GM12875 (cell line): Measurements from ENCODE around the gene MAT2A.

ENCODE experiments used
- H3K4me3 ChIP-seq: one replicate; pipeline ENCODE4 v1.5.1; 2011; ENCODE audit warnings: low read depth, low read length, control low read depth
- TF ChIP-seq, protein P1 (sequence below): IDR thresholded peaks from 2 replicates; pipeline ENCODE4 v1.5.1; 2011; ENCODE audit warnings: low read depth, mild to moderate bottlenecking, control low read depth, inconsistent platforms, low read length, moderate library complexity, borderline replicate concordance; ENCODE audit not compliant: insufficient read depth

The MAT2A gene

DNA sequence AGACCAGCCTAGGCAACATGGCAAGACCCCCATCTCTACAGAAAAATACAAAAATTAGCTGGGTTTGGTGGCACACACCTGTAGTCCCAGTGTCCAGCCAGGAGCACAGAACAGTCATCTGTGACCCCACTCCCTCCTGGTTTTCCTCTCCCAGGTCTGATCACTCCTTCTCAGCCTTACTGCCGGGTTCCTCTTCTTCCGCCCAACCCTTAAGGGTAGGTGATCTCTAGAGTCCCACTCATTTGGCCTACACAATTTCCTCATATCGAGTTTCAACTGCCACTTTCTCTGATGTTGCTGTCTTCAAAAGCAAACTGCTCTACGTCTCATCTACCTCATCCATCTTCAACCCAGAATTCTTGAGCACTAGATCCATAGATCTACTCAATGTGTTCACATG is 13.4 kb upstream of the MAT2A start:
- TF ChIP-seq, protein P1, sequence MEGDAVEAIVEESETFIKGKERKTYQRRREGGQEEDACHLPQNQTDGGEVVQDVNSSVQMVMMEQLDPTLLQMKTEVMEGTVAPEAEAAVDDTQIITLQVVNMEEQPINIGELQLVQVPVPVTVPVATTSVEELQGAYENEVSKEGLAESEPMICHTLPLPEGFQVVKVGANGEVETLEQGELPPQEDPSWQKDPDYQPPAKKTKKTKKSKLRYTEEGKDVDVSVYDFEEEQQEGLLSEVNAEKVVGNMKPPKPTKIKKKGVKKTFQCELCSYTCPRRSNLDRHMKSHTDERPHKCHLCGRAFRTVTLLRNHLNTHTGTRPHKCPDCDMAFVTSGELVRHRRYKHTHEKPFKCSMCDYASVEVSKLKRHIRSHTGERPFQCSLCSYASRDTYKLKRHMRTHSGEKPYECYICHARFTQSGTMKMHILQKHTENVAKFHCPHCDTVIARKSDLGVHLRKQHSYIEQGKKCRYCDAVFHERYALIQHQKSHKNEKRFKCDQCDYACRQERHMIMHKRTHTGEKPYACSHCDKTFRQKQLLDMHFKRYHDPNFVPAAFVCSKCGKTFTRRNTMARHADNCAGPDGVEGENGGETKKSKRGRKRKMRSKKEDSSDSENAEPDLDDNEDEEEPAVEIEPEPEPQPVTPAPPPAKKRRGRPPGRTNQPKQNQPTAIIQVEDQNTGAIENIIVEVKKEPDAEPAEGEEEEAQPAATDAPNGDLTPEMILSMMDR: no peak
- no peak overlapping the region for H3K4me3 ChIP-seq

DNA sequence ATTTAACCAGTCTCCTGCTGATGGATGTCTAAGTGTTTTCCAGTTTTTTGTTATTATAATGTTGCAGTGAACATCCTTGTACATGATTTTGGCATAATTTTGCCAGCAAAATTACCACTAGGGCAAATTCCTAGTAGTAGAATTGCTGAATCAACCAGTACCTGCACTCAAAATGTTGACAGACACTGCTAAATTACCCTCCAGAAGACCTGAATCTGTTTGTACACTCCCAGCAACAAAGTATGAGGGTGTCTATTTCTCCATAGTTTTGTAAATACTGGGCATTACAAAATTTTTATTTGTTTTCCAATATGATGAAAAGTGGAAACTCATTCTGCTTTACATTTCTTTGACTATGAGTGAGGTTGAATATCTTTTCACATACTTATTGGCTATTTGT is 11.2 kb upstream of the MAT2A start:
- TF ChIP-seq, protein P1: no peak

DNA sequence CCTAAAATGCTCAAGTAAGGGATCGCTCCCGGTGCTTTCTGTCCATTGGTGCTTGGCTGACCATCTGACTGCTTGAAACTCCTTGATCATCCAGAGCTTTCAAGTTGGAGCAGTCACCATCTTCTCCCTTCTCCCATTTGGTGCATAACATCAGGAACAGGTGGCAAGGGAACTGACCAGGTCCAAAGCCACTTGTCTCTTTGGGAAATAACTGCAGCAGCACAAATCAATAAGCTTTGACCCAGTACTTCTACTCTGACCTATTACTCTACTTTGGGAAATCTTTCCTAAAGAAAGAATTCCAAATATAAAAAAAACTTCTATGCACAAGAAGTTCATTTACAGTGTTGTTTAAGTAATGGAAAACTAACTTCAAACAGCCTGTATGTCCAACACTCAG is 10.6 kb upstream of the MAT2A start:
- H3K4me3 ChIP-seq: no peak overlapping the region
- TF ChIP-seq, protein P1: no peak

More for the DNA sequence above, 11.2 kb upstream of the MAT2A start:
- H3K4me3 ChIP-seq: no peak overlapping the region

DNA sequence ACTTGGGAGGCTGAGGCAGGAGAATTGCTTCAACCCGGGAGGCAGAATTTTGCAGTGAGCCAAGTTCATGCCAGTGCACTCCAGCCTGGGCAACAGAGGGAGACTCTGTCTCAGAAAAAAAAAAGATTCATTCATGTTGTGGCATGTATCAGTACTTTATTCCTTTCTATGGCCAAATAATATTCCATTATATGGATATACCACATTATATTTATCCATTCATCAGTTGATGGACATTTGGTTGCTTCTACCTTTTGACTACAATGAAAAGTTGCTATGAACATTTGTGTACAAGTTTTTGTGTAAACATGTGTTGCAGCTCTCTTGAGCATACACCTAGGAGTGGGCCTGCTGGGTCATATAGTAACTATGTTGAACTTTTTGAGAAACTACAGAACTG is 9.2 kb upstream of the MAT2A start:
- no peak overlapping the region for H3K4me3 ChIP-seq
- TF ChIP-seq, protein P1: no peak

DNA sequence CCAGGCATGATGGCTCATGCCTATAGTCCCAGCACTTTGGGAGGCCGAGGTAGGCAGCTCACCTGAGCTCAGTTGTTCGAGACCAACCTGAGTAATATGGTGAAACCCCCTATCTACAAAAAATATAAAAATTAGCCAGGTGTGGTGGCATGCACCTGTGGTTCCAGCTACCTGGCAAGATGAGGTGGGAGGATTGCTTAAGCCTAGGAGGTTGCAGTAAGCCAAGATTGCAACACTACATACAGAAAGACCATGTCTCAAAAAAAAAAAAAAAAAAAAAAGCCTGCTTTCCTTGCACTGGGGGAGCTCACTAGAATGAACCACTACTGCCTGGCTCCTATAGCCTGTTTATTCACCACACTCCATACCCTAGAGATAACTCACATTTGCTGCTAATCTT is 7.4 kb upstream of the MAT2A start:
- TF ChIP-seq, protein P1: no peak
- no peak overlapping the region for H3K4me3 ChIP-seq

DNA sequence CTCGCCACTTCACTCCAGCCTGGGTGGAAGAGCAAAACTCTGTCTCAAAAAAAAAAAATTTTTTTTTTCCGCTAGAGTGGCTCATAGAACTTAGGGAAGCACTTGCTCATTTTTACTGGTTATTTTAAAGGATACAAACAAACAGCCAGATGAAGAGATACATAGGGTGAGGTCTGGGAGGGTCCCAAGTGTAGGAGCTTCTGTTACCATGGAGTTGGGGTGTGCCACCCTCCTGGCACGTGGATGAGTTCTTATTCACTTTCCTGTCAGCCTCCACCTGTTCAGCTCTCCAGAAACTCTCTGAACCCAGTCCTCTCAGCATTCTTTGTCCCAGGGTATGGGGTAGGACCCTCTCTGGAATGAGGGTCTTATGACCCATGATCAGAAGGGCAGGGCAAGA is 4.9 kb upstream of the MAT2A start:
- no peak overlapping the region for H3K4me3 ChIP-seq
- TF ChIP-seq, protein P1: no peak

DNA sequence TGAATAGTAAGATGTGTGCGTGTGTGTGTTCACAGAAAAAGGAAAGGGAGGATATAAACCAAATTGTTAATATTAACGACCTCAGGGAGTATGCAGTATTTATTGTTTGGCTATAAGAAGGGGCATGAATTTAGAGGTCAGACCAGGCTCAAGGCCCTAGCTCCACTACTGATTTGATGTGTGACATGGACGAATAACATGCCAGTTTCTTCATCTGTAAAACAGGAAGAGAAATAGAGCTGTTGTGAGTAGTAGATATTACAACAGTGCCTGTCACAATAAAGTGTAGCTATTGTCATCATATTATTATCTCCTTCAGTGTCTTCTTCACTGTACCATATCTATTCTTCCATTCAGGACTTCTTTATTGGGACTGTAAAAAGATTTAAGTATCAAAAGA is 4.1 kb upstream of the MAT2A start:
- H3K4me3 ChIP-seq: no peak overlapping the region
- TF ChIP-seq, protein P1: no peak
